Ramos (cell line): ENCODE measurements around the gene ROBO2.

Experiments used
- in situ Hi-C: fragments of 300-500 bp; cut with MboI; formaldehyde crosslinking; loops from one replicate; pipeline ENCODE4 v1.14.3; 2022; ENCODE audit warnings: low sequenced_read_pairs; ENCODE audit not compliant: unreplicated experiment

Gene ROBO2

GRCh38 chr3:77247061-77247460 is 207.2 kb downstream of the ROBO2 start:
- in situ Hi-C loops: no loop called here

- in situ Hi-C loops: no loop called here
Observed at GRCh38 chr3:77247817-77248216, 207.9 kb downstream of the ROBO2 start.

GRCh38 chr3:77248420-77248819 is 208.5 kb downstream of the ROBO2 start:
- in situ Hi-C loops: no loop called here

- in situ Hi-C loops: no loop called here
Observed at GRCh38 chr3:77251136-77251535, 211.2 kb downstream of the ROBO2 start.

GRCh38 chr3:77254967-77255831 is 215.3 kb downstream of the ROBO2 start:
- in situ Hi-C loops: no loop called here

GRCh38 chr3:77256584-77257503 is 216.9 kb downstream of the ROBO2 start:
- in situ Hi-C loops: no loop called here

GRCh38 chr3:77259694-77260093 is 219.8 kb downstream of the ROBO2 start:
- in situ Hi-C loops: no loop called here

- in situ Hi-C loops: no loop called here
Observed at GRCh38 chr3:77262361-77262760, 222.5 kb downstream of the ROBO2 start.

- in situ Hi-C loops: no loop called here
Observed at GRCh38 chr3:77267589-77267988, 227.7 kb downstream of the ROBO2 start.

- in situ Hi-C loops: no loop called here
Observed at GRCh38 chr3:77271306-77271705, 231.4 kb downstream of the ROBO2 start.

- in situ Hi-C loops: no loop called here
Observed at GRCh38 chr3:77271711-77272110, 231.8 kb downstream of the ROBO2 start.

- in situ Hi-C loops: no loop called here
Observed at GRCh38 chr3:77279276-77279675, 239.4 kb downstream of the ROBO2 start.

- in situ Hi-C loops: no loop called here
Observed at GRCh38 chr3:77281721-77282120, 241.8 kb downstream of the ROBO2 start.

GRCh38 chr3:77283108-77283507 is 243.2 kb downstream of the ROBO2 start:
- in situ Hi-C loops: no loop called here

- in situ Hi-C loops: no loop called here
Observed at GRCh38 chr3:77288348-77288747, 248.4 kb downstream of the ROBO2 start.

- in situ Hi-C loops: no loop called here
Observed at GRCh38 chr3:77296527-77296926, 256.6 kb downstream of the ROBO2 start.

- in situ Hi-C loops: no loop called here
Observed at GRCh38 chr3:77298417-77298816, 258.5 kb downstream of the ROBO2 start.

- in situ Hi-C loops: no loop called here
Observed at GRCh38 chr3:77303955-77304699, 264.2 kb downstream of the ROBO2 start.

- in situ Hi-C loops: no loop called here
Observed at GRCh38 chr3:77304700-77305021, 264.8 kb downstream of the ROBO2 start.

GRCh38 chr3:77309460-77309859 is 269.6 kb downstream of the ROBO2 start:
- in situ Hi-C loops: no loop called here

GRCh38 chr3:77313843-77314242 is 273.9 kb downstream of the ROBO2 start:
- in situ Hi-C loops: no loop called here
